ENCODE data around the gene ZC3H6.

DNA sequence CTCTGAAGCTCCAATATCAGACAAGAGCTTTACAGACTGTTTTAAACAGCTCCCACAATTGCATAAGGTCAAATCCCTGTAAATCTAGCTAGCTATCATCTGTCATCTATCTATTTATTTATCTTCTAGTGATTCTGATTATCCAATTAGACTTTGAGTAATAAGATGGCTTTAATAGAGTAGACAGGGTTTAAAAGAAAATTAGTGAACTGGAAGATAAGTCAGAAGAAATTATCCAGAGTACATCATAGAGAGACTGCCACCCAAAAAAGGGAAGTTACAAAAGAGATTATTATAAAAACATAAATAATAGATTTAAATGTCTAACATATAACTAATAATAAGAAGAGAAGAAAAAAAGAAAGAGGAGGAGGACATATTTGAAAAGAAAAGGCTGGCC is 12.5 kb upstream of the ZC3H6 start:
- TF ChIP-seq, protein P1, sequence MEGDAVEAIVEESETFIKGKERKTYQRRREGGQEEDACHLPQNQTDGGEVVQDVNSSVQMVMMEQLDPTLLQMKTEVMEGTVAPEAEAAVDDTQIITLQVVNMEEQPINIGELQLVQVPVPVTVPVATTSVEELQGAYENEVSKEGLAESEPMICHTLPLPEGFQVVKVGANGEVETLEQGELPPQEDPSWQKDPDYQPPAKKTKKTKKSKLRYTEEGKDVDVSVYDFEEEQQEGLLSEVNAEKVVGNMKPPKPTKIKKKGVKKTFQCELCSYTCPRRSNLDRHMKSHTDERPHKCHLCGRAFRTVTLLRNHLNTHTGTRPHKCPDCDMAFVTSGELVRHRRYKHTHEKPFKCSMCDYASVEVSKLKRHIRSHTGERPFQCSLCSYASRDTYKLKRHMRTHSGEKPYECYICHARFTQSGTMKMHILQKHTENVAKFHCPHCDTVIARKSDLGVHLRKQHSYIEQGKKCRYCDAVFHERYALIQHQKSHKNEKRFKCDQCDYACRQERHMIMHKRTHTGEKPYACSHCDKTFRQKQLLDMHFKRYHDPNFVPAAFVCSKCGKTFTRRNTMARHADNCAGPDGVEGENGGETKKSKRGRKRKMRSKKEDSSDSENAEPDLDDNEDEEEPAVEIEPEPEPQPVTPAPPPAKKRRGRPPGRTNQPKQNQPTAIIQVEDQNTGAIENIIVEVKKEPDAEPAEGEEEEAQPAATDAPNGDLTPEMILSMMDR (conservative IDR thresholded peaks at IDR 0.05; ENCODE audit: low read depth, low read length): no peak
- TF ChIP-seq POLR2A (IDR thresholded peaks at IDR 0.05; ENCODE audit: low read depth, low read length): no peak
- TF ChIP-seq, protein P2, sequence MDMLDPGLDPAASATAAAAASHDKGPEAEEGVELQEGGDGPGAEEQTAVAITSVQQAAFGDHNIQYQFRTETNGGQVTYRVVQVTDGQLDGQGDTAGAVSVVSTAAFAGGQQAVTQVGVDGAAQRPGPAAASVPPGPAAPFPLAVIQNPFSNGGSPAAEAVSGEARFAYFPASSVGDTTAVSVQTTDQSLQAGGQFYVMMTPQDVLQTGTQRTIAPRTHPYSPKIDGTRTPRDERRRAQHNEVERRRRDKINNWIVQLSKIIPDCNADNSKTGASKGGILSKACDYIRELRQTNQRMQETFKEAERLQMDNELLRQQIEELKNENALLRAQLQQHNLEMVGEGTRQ (IDR thresholded peaks at IDR 0.05; ENCODE audit: low read depth, low read length): no peak
- TF ChIP-seq RFX5 (IDR thresholded peaks at IDR 0.05; ENCODE audit: low read depth, low read length): no peak
- no peak for TF ChIP-seq RAD21 (IDR thresholded peaks at IDR 0.05; ENCODE audit: low read length)
- TF ChIP-seq MAFK (IDR thresholded peaks at IDR 0.05; ENCODE audit: low read depth, low read length): no peak
- TF ChIP-seq MXI1 (IDR thresholded peaks at IDR 0.05; ENCODE audit: borderline replicate concordance, low read depth, low read length): no peak

All from IMR-90 (cell line).